ENCODE results near the gene KDM4C. TPM values are rescaled to one million over a fixed set of nuclear protein-coding genes. Genes with fewer than 3 reads are reported as not detected.
"Not testable (repeated sequence)": the region's sequence is repeated elsewhere in the genome, so short reads cannot be mapped to it uniquely, and the experiment has no call there.

KDM4C gene
- total and polyA plus RNA-seq, 4 donors: 9.5 to 54.4 (median 28.3) TPM

- H3K36me3 ChIP-seq (ENCODE audit: control insufficient read depth in 1 of 2, insufficient read depth in 2 of 2, low read length in 1 of 2); DNase-seq; ATAC-seq (ENCODE audit: low FRiP score); H3K27ac ChIP-seq (ENCODE audit: low read depth in 1 of 2, low read length in 2 of 2); H3K27me3 ChIP-seq (ENCODE audit: control insufficient read depth in 1 of 2, insufficient read depth in 2 of 2, low read length in 1 of 2); H3K9me3 ChIP-seq (ENCODE audit: control insufficient read depth, low read length); H3K4me1 ChIP-seq (ENCODE audit: control insufficient read depth in 1 of 2, insufficient read depth in 2 of 2, low read length in 2 of 2); intact Hi-C loops (cut with DNase I); H3K4me3 ChIP-seq (ENCODE audit: low read length in 2 of 2): not testable (repeated sequence)
- whole genome bisulfite sequencing, 2 donors: 98 to 99% methylated on average over 6 of the region's 6 CpGs
These were observed 48.5 kb downstream of the KDM4C start for GRCh38 chr9:6806318-6806717.

- WGBS, 2 donors: 95% methylated on average over 30 of the region's 30 CpGs; no CpG with 5 or more reads in 1 of the 2 donors
- DNase-seq; ATAC-seq (ENCODE audit: low FRiP score); H3K4me3 ChIP-seq (ENCODE audit: low read length in 2 of 2); H3K27ac ChIP-seq (ENCODE audit: low read depth in 1 of 2, low read length in 2 of 2); H3K9me3 ChIP-seq (ENCODE audit: control insufficient read depth, low read length); H3K4me1 ChIP-seq (ENCODE audit: control insufficient read depth in 1 of 2, insufficient read depth in 2 of 2, low read length in 2 of 2); H3K36me3 ChIP-seq (ENCODE audit: control insufficient read depth in 1 of 2, insufficient read depth in 2 of 2, low read length in 1 of 2); H3K27me3 ChIP-seq (ENCODE audit: control insufficient read depth in 1 of 2, insufficient read depth in 2 of 2, low read length in 1 of 2); intact Hi-C loops (cut with DNase I): not testable (repeated sequence)
These were observed 49.9 kb downstream of the KDM4C start for GRCh38 chr9:6807669-6808068.

- Histone ChIP-seq H3K27ac (ENCODE audit: low read depth in 1 of 2, low read length in 2 of 2) (no peak overlapping the region), H3K27me3 (ENCODE audit: control insufficient read depth in 1 of 2, insufficient read depth in 2 of 2, low read length in 1 of 2) (no peaks in the 10 kb centered on the region), H3K4me3 (ENCODE audit: low read length in 2 of 2) (no peak overlapping the region), H3K4me1 (ENCODE audit: control insufficient read depth in 1 of 2, insufficient read depth in 2 of 2, low read length in 2 of 2) (no peaks in the 10 kb centered on the region), H3K36me3 (ENCODE audit: control insufficient read depth in 1 of 2, insufficient read depth in 2 of 2, low read length in 1 of 2) (peaks cover 0 to 2% of the 10 kb centered on the region in 2 donors), H3K9me3 (ENCODE audit: control insufficient read depth, low read length) (no peaks in the 10 kb centered on the region)
- DNase-seq: no peak
- intact Hi-C loops (cut with DNase I): no loop called here
- WGBS, 2 donors: 87 to 91% methylated on average over 4 of the region's 4 CpGs
- ATAC-seq (ENCODE audit: low FRiP score): no peak
These were observed 53.7 kb downstream of the KDM4C start for GRCh38 chr9:6811436-6811835.

GRCh38 chr9:6816581-6816980 is 58.8 kb downstream of the KDM4C start:
- Histone ChIP-seq H3K27me3 (ENCODE audit: control insufficient read depth in 1 of 2, insufficient read depth in 2 of 2, low read length in 1 of 2) (no peaks in the 10 kb centered on the region), H3K27ac (ENCODE audit: low read depth in 1 of 2, low read length in 2 of 2) (no peak overlapping the region), H3K36me3 (ENCODE audit: control insufficient read depth in 1 of 2, insufficient read depth in 2 of 2, low read length in 1 of 2) (no peaks in the 10 kb centered on the region), H3K4me3 (ENCODE audit: low read length in 2 of 2) (no peak overlapping the region), H3K4me1 (ENCODE audit: control insufficient read depth in 1 of 2, insufficient read depth in 2 of 2, low read length in 2 of 2) (no peaks in the 10 kb centered on the region), H3K9me3 (ENCODE audit: control insufficient read depth, low read length) (no peaks in the 10 kb centered on the region)
- intact Hi-C loops (cut with DNase I): no loop called here
- DNase-seq (no peak), ATAC-seq (ENCODE audit: low FRiP score) (no peak)
- WGBS, 2 donors: 93 to 97% methylated on average over 3 of the region's 3 CpGs

GRCh38 chr9:6818292-6818922 is 60.6 kb downstream of the KDM4C start:
- no peaks in the 10 kb centered on the region for H3K27me3 ChIP-seq (ENCODE audit: control insufficient read depth in 1 of 2, insufficient read depth in 2 of 2, low read length in 1 of 2)
- no peaks in the 10 kb centered on the region for H3K9me3 ChIP-seq (ENCODE audit: control insufficient read depth, low read length)
- intact Hi-C loops (cut with DNase I): no loop called here
- H3K4me1 ChIP-seq (ENCODE audit: control insufficient read depth in 1 of 2, insufficient read depth in 2 of 2, low read length in 2 of 2): no peaks in the 10 kb centered on the region
- ATAC-seq (ENCODE audit: low FRiP score): no peak
- no peak overlapping the region for H3K27ac ChIP-seq (ENCODE audit: low read depth in 1 of 2, low read length in 2 of 2)
- no peak for DNase-seq
- H3K4me3 ChIP-seq (ENCODE audit: low read length in 2 of 2): no peak overlapping the region
- WGBS, 2 donors: 89 to 94% methylated on average over 4 of the region's 4 CpGs
- H3K36me3 ChIP-seq (ENCODE audit: control insufficient read depth in 1 of 2, insufficient read depth in 2 of 2, low read length in 1 of 2): peaks cover 2 to 5% of the 10 kb centered on the region in 2 donors

GRCh38 chr9:6819112-6819511 is 61.3 kb downstream of the KDM4C start:
- ATAC-seq (ENCODE audit: low FRiP score) (no peak), DNase-seq (no peak)
- Histone ChIP-seq H3K4me3 (ENCODE audit: low read length in 2 of 2) (no peak overlapping the region), H3K36me3 (ENCODE audit: control insufficient read depth in 1 of 2, insufficient read depth in 2 of 2, low read length in 1 of 2) (peaks cover 3 to 6% of the 10 kb centered on the region in 2 donors), H3K27me3 (ENCODE audit: control insufficient read depth in 1 of 2, insufficient read depth in 2 of 2, low read length in 1 of 2) (no peaks in the 10 kb centered on the region), H3K4me1 (ENCODE audit: control insufficient read depth in 1 of 2, insufficient read depth in 2 of 2, low read length in 2 of 2) (no peaks in the 10 kb centered on the region), H3K9me3 (ENCODE audit: control insufficient read depth, low read length) (no peaks in the 10 kb centered on the region), H3K27ac (ENCODE audit: low read depth in 1 of 2, low read length in 2 of 2) (no peak overlapping the region)
- intact Hi-C loops (cut with DNase I): no loop called here
- 90 to 94% methylated on average over 2 of the region's 2 CpGs for WGBS, 2 donors

- peaks cover 3 to 6% of the 10 kb centered on the region in 2 donors for H3K36me3 ChIP-seq (ENCODE audit: control insufficient read depth in 1 of 2, insufficient read depth in 2 of 2, low read length in 1 of 2)
- DNase-seq (no peak), ATAC-seq (ENCODE audit: low FRiP score) (no peak)
- intact Hi-C loops (cut with DNase I): no loop called here
- H3K27me3 ChIP-seq (ENCODE audit: control insufficient read depth in 1 of 2, insufficient read depth in 2 of 2, low read length in 1 of 2): no peaks in the 10 kb centered on the region
- H3K27ac ChIP-seq (ENCODE audit: low read depth in 1 of 2, low read length in 2 of 2): no peak overlapping the region
- H3K4me1 ChIP-seq (ENCODE audit: control insufficient read depth in 1 of 2, insufficient read depth in 2 of 2, low read length in 2 of 2): no peaks in the 10 kb centered on the region
- H3K9me3 ChIP-seq (ENCODE audit: control insufficient read depth, low read length): no peaks in the 10 kb centered on the region
- 87 to 92% methylated on average over 3 of the region's 3 CpGs for WGBS, 2 donors
- no peak overlapping the region for H3K4me3 ChIP-seq (ENCODE audit: low read length in 2 of 2)
These were observed 61.8 kb downstream of the KDM4C start for GRCh38 chr9:6819529-6819928.

GRCh38 chr9:6822696-6823095 is 64.9 kb downstream of the KDM4C start:
- intact Hi-C loops (cut with DNase I): no loop called here
- no peak for ATAC-seq (ENCODE audit: low FRiP score)
- 81 to 83% methylated on average over 3 of the region's 3 CpGs for WGBS, 2 donors
- no peaks in the 10 kb centered on the region for H3K4me1 ChIP-seq (ENCODE audit: control insufficient read depth in 1 of 2, insufficient read depth in 2 of 2, low read length in 2 of 2)
- no peak overlapping the region for H3K27ac ChIP-seq (ENCODE audit: low read depth in 1 of 2, low read length in 2 of 2)
- H3K27me3 ChIP-seq (ENCODE audit: control insufficient read depth in 1 of 2, insufficient read depth in 2 of 2, low read length in 1 of 2): no peaks in the 10 kb centered on the region
- DNase-seq: no peak
- peaks cover 3 to 6% of the 10 kb centered on the region in 2 donors for H3K36me3 ChIP-seq (ENCODE audit: control insufficient read depth in 1 of 2, insufficient read depth in 2 of 2, low read length in 1 of 2)
- H3K4me3 ChIP-seq (ENCODE audit: low read length in 2 of 2): no peak overlapping the region
- H3K9me3 ChIP-seq (ENCODE audit: control insufficient read depth, low read length): no peaks in the 10 kb centered on the region

- ATAC-seq (ENCODE audit: low FRiP score): no peak
- no peak for DNase-seq
- H3K27ac ChIP-seq (ENCODE audit: low read depth in 1 of 2, low read length in 2 of 2): no peak overlapping the region
- intact Hi-C loops (cut with DNase I): no loop called here
- H3K9me3 ChIP-seq (ENCODE audit: control insufficient read depth, low read length): no peaks in the 10 kb centered on the region
- H3K36me3 ChIP-seq (ENCODE audit: control insufficient read depth in 1 of 2, insufficient read depth in 2 of 2, low read length in 1 of 2): peaks cover 6% of the 10 kb centered on the region in 2 donors
- no peaks in the 10 kb centered on the region for H3K27me3 ChIP-seq (ENCODE audit: control insufficient read depth in 1 of 2, insufficient read depth in 2 of 2, low read length in 1 of 2)
- 21 to 32% methylated on average over 4 of the region's 4 CpGs for WGBS, 2 donors
- H3K4me1 ChIP-seq (ENCODE audit: control insufficient read depth in 1 of 2, insufficient read depth in 2 of 2, low read length in 2 of 2): no peaks in the 10 kb centered on the region
- no peak overlapping the region for H3K4me3 ChIP-seq (ENCODE audit: low read length in 2 of 2)
These were observed 69.8 kb downstream of the KDM4C start for GRCh38 chr9:6827439-6828145.
